Measurements from ENCODE around the gene MOB3A. TPM values are rescaled to one million over a fixed set of nuclear protein-coding genes. Genes with fewer than 3 reads are reported as not detected.

Gene MOB3A
- total and polyA plus RNA-seq, 9 of the 15 experiments (the other 6 are each of a cell fraction or from before 2014, with no cell fraction given): 1.1 to 24.1 (median 6.0) TPM

DNA sequence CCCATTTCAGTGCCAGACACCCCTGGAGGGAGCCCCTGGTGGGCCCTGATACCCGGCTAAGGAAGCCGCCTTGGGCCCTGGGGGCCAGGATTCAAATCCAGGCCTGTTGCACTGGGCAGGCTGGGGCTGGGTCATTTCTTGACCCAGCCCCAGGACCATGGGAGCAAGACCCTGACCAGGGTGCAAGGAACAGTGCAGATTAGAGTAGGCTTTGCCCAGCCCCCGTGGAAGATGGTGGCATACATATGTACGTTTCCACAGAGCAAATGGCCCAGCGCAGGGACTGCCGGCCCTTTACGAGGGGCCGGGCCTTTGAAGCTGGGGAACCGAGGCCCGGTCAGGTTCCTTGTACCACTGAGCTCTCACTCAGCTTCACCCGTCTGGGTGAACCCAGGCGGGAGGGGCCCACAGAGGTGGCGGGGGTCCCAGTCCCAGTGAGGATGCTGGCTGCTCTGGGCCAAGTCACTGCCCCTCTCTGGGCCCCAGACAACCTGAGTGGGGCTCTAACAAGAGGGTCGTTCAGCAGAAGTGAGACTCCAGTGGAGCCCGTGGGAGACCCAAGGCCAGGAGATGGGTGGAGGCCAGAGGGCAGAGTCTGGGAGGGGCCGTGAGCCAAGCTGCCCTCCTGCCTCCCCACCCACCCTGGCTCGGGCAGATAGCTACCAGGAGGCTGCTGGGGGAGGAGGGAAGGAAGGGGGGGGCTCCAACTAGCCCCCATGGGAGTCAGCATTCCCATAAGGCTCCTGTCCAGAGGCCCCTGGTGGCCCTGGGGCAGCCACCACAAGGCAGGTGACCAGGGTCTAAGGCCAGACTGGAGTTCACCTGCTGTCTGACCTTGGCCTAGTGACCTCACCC lies 47.8 kb downstream of the MOB3A start:
- no TSS peak for BruUV-seq (replicated peaks)
- Histone ChIP-seq H3K9ac (ENCODE audit: insufficient read depth in 1 of 2, low read depth in 2 of 2, low read length in 2 of 2) (peak overlapping the region in 1 of 2 experiments; percentile 99; a peak in 2 of 4 replicates), H3K27me3 (ENCODE audit: control insufficient read depth in 2 of 2, insufficient read depth in 2 of 2, low read length in 2 of 2) (no peaks in the 10 kb centered on the region), H3K4me2 (ENCODE audit: insufficient read depth, low read length) (no peak overlapping the region), H3K79me2 (ENCODE audit: control insufficient read depth, insufficient read depth, low read length) (peaks cover 47% of the 10 kb centered on the region), H3K36me3 (ENCODE audit: control insufficient read depth, insufficient read depth, low read length) (peaks cover 62% of the 10 kb centered on the region; the same call in 2 of the 3 replicates), H4K20me1 (replicated peaks; ENCODE audit: control insufficient read depth, insufficient read depth, low read length) (peaks cover 25% of the 10 kb centered on the region), H3K27ac (ENCODE audit: extremely low read depth, low read depth, low read length) (no peak overlapping the region; the same call in 2 of the 3 replicates), H3K4me3 (no peak overlapping the region), H2AFZ (ENCODE audit: low read depth, low read length) (no peak overlapping the region), H3K9me1 (ENCODE audit: control insufficient read depth, insufficient read depth, low read length) (peaks cover 7% of the 10 kb centered on the region), H3K9me3 (replicated peaks; ENCODE audit: control insufficient read depth, insufficient read depth, low read depth, low read length) (no peaks in the 10 kb centered on the region), H3K4me1 (replicated peaks in 1 of 2; ENCODE audit: control insufficient read depth in 2 of 2, insufficient read depth in 2 of 2, low read length in 2 of 2) (peaks cover 23 to 82% of the 10 kb centered on the region in 2 experiments)
- CTCF ChIA-PET (ENCODE audit: low intra/inter-chr PET ratio): no interaction called here
- peak in 1 of 4 experiments; percentile 15 for DNase-seq (ENCODE audit: extremely low read depth in 1 of 4, low spot score in 3 of 4)
- in situ Hi-C loops (cut with MboI) (no loop called here), intact Hi-C loops (cut with micrococcal nuclease) (no loop called here)
- 94% methylated on average over 14 of the region's 17 CpGs for WGBS (ENCODE audit: insufficient coverage, low coverage, missing lambda C conversion rate)
- POLR2A ChIA-PET: interaction anchor here (0.5 to 5.5 kb wide), 11 partner anchors 8 to 596 kb away, joined by 3 to 72 read pairs (median 3); no protein-coding TSS in a partner anchor
- ATAC-seq: no peak
- TF ChIP-seq ZNF133 (CRISPR knock-in tag; IDR thresholded peaks at IDR 0.05) (no peak), HMGXB4 (CRISPR knock-in tag; IDR thresholded peaks at IDR 0.05) (no peak), ZNF146 (CRISPR knock-in tag; IDR thresholded peaks at IDR 0.05; ENCODE audit: unreplicated experiment) (no peak), RBM17 (IDR thresholded peaks at IDR 0.05; ENCODE audit: borderline replicate concordance, low read depth, low read length) (no peak), SP1 (CRISPR knock-in tag; IDR thresholded peaks at IDR 0.05) (peak; percentile 10; the same call in 1 of the 2 replicates), PRPF4 (IDR thresholded peaks at IDR 0.05; ENCODE audit: insufficient read depth, low read depth, low read length, poor library complexity, severe bottlenecking) (peak; percentile 33), GABPB1 (CRISPR knock-in tag; IDR thresholded peaks at IDR 0.05) (0 out of 2 replicates have a peak, but pooled peaks have one; percentile 7), DLX4 (CRISPR knock-in tag; IDR thresholded peaks at IDR 0.05) (no peak), RBM22 (IDR thresholded peaks at IDR 0.05; ENCODE audit: low read depth, low read length, poor library complexity, severe bottlenecking) (peak; percentile 19), ARID1B (IDR thresholded peaks at IDR 0.05) (no peak), ELF4 (CRISPR knock-in tag; IDR thresholded peaks at IDR 0.05) (no peak), ZNF124 (CRISPR knock-in tag; IDR thresholded peaks at IDR 0.05) (0 out of 2 replicates have a peak, but pooled peaks have one; percentile 38), ZC3H4 (CRISPR knock-in tag; IDR thresholded peaks at IDR 0.05; ENCODE audit: borderline replicate concordance) (0 out of 2 replicates have a peak, but pooled peaks have one; percentile 30)
- TF ChIP-seq, protein P1, sequence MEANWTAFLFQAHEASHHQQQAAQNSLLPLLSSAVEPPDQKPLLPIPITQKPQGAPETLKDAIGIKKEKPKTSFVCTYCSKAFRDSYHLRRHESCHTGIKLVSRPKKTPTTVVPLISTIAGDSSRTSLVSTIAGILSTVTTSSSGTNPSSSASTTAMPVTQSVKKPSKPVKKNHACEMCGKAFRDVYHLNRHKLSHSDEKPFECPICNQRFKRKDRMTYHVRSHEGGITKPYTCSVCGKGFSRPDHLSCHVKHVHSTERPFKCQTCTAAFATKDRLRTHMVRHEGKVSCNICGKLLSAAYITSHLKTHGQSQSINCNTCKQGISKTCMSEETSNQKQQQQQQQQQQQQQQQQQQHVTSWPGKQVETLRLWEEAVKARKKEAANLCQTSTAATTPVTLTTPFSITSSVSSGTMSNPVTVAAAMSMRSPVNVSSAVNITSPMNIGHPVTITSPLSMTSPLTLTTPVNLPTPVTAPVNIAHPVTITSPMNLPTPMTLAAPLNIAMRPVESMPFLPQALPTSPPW (CRISPR knock-in tag; IDR thresholded peaks at IDR 0.05): 0 out of 2 replicates have a peak, but pooled peaks have one; percentile 25
- no peak for FAIRE-seq

All from K562 (cell line).